Endothelial cell of umbilical vein (primary cell): Measurements from ENCODE around the gene PHF3. TPM values are rescaled to one million over a fixed set of nuclear protein-coding genes. Genes with fewer than 3 reads are reported as not detected.

Experiments
- BruUV-seq: library from RNA; stranded (reverse); fragments of 400-500 nt; replicated peaks from 2 replicates; lab custom pipeline; 2021; lab: Mats Ljungman, UMichigan
- CTCF ChIA-PET: fragments of 300-600, 350-600 bp; sonication (Branson Sonifier 250); formaldehyde crosslinking; loops from one replicate; lab custom pipeline; 2021; ENCODE audit warnings: antibody characterized with exemption, inconsistent platforms; lab: Charles Lee
- POLR2A ChIA-PET: fragments of 300-600, 350-600 bp; sonication (Branson Sonifier 250); formaldehyde crosslinking; loops from one replicate; lab custom pipeline; 2021; ENCODE audit warnings: antibody characterized with exemption, inconsistent platforms; lab: Charles Lee
- DNase-seq: peaks from one replicate; pipeline ENCODE4 v3.0.0-alpha.2; 2011; ENCODE audit warnings: low read depth, low spot score
- FAIRE-seq: peaks from 2 replicates; lab custom pipeline; 2011; peaks lifted over from hg19 to GRCh38; lab: Jason Lieb, UNC
- H2AFZ ChIP-seq: 2 replicates; pipeline ENCODE4 v1.6.0; 2012; ENCODE audit warnings: low read depth, low read length, control low read depth, inconsistent platforms
- H3K27ac ChIP-seq: 2 replicates; pipeline ENCODE4 v1.5.1; 2011; ENCODE audit warnings: low read depth, mild to moderate bottlenecking, control low read depth, low read length, moderate library complexity; ENCODE audit not compliant: insufficient read depth
- H3K27me3 ChIP-seq, 2 experiments: 2 replicates each; pipeline versions ENCODE4 v1.6.0 to v1.6.1; 2011; ENCODE audit warnings: low read length in 2 of 2, mixed read lengths in 1 of 2; ENCODE audit not compliant: control insufficient read depth in 2 of 2, insufficient read depth in 2 of 2
- H3K36me3 ChIP-seq, 2 experiments: 2 replicates in 1 of 2; 3 replicates in 1 of 2; pipeline ENCODE4 v1.5.1; 2011; ENCODE audit warnings: low read length in 2 of 2, mild to moderate bottlenecking in 1 of 2, moderate library complexity in 1 of 2; ENCODE audit not compliant: control insufficient read depth in 2 of 2, insufficient read depth in 2 of 2; ENCODE audit errors: extremely low read depth in 1 of 2
- H3K4me1 ChIP-seq: 3 replicates; pipeline ENCODE4 v1.5.1; 2011; ENCODE audit warnings: mild to moderate bottlenecking, low read length; ENCODE audit not compliant: control insufficient read depth, insufficient read depth; ENCODE audit errors: extremely low read depth
- H3K4me2 ChIP-seq: 2 replicates; pipeline ENCODE4 v1.6.1; 2011; ENCODE audit warnings: low read length, control low read depth, mixed read lengths; ENCODE audit not compliant: insufficient read depth
- H3K4me3 ChIP-seq, 3 experiments: fragments of 200-600 bp in 1 of 3; sonication (generic), shearing (Covaris generic) in 1 of 3; replicated peaks in 1 of 3; 2 replicates each; pipeline ENCODE4 v1.5.1; 2011 to 2016; ENCODE audit warnings: control low read depth in 3 of 3, low read length in 3 of 3, mild to moderate bottlenecking in 2 of 3, inconsistent platforms in 1 of 3, low read depth in 1 of 3, moderate library complexity in 1 of 3; ENCODE audit not compliant: insufficient read depth in 1 of 3
- H3K79me2 ChIP-seq: 2 replicates; pipeline ENCODE4 v1.6.0; 2012; ENCODE audit warnings: low read length, inconsistent platforms; ENCODE audit not compliant: control insufficient read depth, insufficient read depth
- H3K9ac ChIP-seq: replicated peaks from 2 replicates; pipeline ENCODE3; 2011; ENCODE audit warnings: low read length, control low read depth; ENCODE audit not compliant: insufficient read depth; ENCODE audit errors: extremely low read depth
- H3K9me1 ChIP-seq: replicated peaks from 3 replicates; pipeline ENCODE4 v1.6.0; 2011; ENCODE audit warnings: mild to moderate bottlenecking, low read length; ENCODE audit not compliant: control insufficient read depth, insufficient read depth; ENCODE audit errors: extremely low read depth
- H3K9me3 ChIP-seq: replicated peaks from 2 replicates; pipeline ENCODE4 v1.5.1; 2012; ENCODE audit warnings: low read length, inconsistent platforms; ENCODE audit not compliant: control insufficient read depth, insufficient read depth
- H4K20me1 ChIP-seq: replicated peaks from 2 replicates; pipeline ENCODE3; 2011; ENCODE audit warnings: mild to moderate bottlenecking, low read length; ENCODE audit not compliant: control insufficient read depth, insufficient read depth; ENCODE audit errors: extremely low read depth
- CTCF ChIP-seq, 2 donors: IDR thresholded peaks; 1 replicate in 1 of 2; 2 replicates in 1 of 2; pipeline ENCODE4 v1.5.1; 2011; ENCODE audit warnings: low read length in 2 of 2, mild to moderate bottlenecking in 2 of 2, moderate library complexity in 2 of 2, control low read depth in 1 of 2, inconsistent platforms in 1 of 2, low read depth in 1 of 2; ENCODE audit not compliant: insufficient read depth in 1 of 2; ENCODE audit errors: extremely low read depth in 1 of 2
- EZH2 ChIP-seq: IDR thresholded peaks from 2 replicates; pipeline ENCODE4 v1.6.1; 2012; ENCODE audit warnings: borderline replicate concordance, low read depth, mild to moderate bottlenecking, moderate library complexity, low read length, inconsistent platforms; ENCODE audit not compliant: severe bottlenecking
- FOS ChIP-seq: IDR thresholded peaks from 2 replicates; pipeline ENCODE4 v1.6.1; 2011; ENCODE audit warnings: mild to moderate bottlenecking, low read length, moderate library complexity, borderline replicate concordance; ENCODE audit not compliant: insufficient read depth
- GATA2 ChIP-seq: IDR thresholded peaks from 2 replicates; pipeline ENCODE4 v1.7.0; 2011; ENCODE audit warnings: low read depth, mild to moderate bottlenecking, moderate library complexity, mixed read lengths, low read length; ENCODE audit not compliant: insufficient read length, insufficient read depth
- JUN ChIP-seq: IDR thresholded peaks from 2 replicates; pipeline ENCODE4 v1.6.1; 2011; ENCODE audit warnings: borderline replicate concordance, low read depth; ENCODE audit not compliant: insufficient read length, insufficient read depth
- MAX ChIP-seq: IDR thresholded peaks from 2 replicates; pipeline ENCODE4 v1.6.1; 2011; ENCODE audit not compliant: insufficient read depth, insufficient read length
- MYC ChIP-seq: IDR thresholded peaks from one replicate; pipeline ENCODE4 v1.6.1; 2011; ENCODE audit warnings: mild to moderate bottlenecking, low read depth, low read length
- POLR2A ChIP-seq: IDR thresholded peaks from 2 replicates; pipeline ENCODE4 v1.6.1; 2012; ENCODE audit warnings: low read depth, mild to moderate bottlenecking, control low read depth, low read length
- POLR2AphosphoS5 ChIP-seq: IDR thresholded peaks from 2 replicates; pipeline ENCODE4 v1.6.1; 2012; ENCODE audit warnings: low read depth, mild to moderate bottlenecking, control low read depth, low read length, moderate library complexity; ENCODE audit not compliant: insufficient read depth
- dilution Hi-C: fragments of 300-500 bp; cut with MboI; formaldehyde crosslinking; loops from one replicate; pipeline ENCODE4 v1.15.0; 2019; ENCODE audit warnings: low sequenced_read_pairs; ENCODE audit not compliant: extremely low pct_ligation_motif_present
- intact Hi-C: fragments of 100-400 bp; cut with micrococcal nuclease; formaldehyde crosslinking; loops from one replicate; pipeline ENCODE4 v1.10.0; 2022
- polyA plus RNA-seq, 4 experiments: library from polyadenylated mRNA; depleted of rRNA in 3 of 4; stranded (reverse) in 3 of 4; unstranded in 1 of 4; fragments of >200 nt; gene quantifications; 2 replicates each; pipeline versions ENCODE4 v1.2.1 to v1.2.3, GENCODE V29; 2011 to 2012; ENCODE audit warnings: missing spikeins in 1 of 4
- total RNA-seq: library from RNA; stranded (reverse); gene quantifications from 2 replicates; pipeline ENCODE4 v1.2.3, GENCODE V29; 2021

Gene PHF3
- total and polyA plus RNA-seq, 2 donors (not counting 3 experiments of a cell fraction or from before 2014, with no cell fraction given): 4.6 to 29.6 TPM

- Histone ChIP-seq H3K9ac (no peak overlapping the region), H3K27me3 (no peaks in the 10 kb centered on the region), H3K36me3 (peaks cover 12 to 21% of the 10 kb centered on the region in 2 experiments), H3K4me2 (no peak overlapping the region), H3K4me3 (no peak overlapping the region), H2AFZ (no peak overlapping the region), H3K79me2 (no peaks in the 10 kb centered on the region), H3K9me1 (no peaks in the 10 kb centered on the region), H3K27ac (no peak overlapping the region), H4K20me1 (no peaks in the 10 kb centered on the region), H3K9me3 (no peaks in the 10 kb centered on the region), H3K4me1 (no peaks in the 10 kb centered on the region)
- no peak for TF ChIP-seq POLR2A
- no peak for TF ChIP-seq MAX
- no peak for TF ChIP-seq CTCF (IDR thresholded peaks at IDR 0.05; ENCODE audit: extremely low read depth in 1 of 2, insufficient read depth in 1 of 2, low read depth in 1 of 2, low read length in 2 of 2)
- no peak for TF ChIP-seq MYC
- no peak for TF ChIP-seq FOS
- no peak for TF ChIP-seq EZH2
- no peak for TF ChIP-seq JUN
- no peak for TF ChIP-seq POLR2AphosphoS5
- TF ChIP-seq GATA2: no peak
- intact Hi-C loops (no loop called here), dilution Hi-C loops (no loop called here)
- FAIRE-seq (no peak), DNase-seq (no peak)
- BruUV-seq: no TSS peak
- CTCF ChIA-PET: no interaction called here
- POLR2A ChIA-PET: no interaction called here
These were observed 78.5 kb downstream of the PHF3 start for GRCh38 chr6:63714091-63714490.
